Liver (tissue), 9 donors: ENCODE results near the gene SLC12A8. TPM values are rescaled to one million over a fixed set of nuclear protein-coding genes. Genes with fewer than 3 reads are reported as not detected.

Experiments used
- DNase-seq: peaks from one replicate; pipeline ENCODE4 v3.0.0-alpha.2; 2017; ENCODE audit warnings: low spot score
- H3K27ac ChIP-seq, 2 donors: one replicate each; pipeline ENCODE4 v1.7.0; 2013; ENCODE audit warnings: inconsistent platforms in 2 of 2, low read length in 2 of 2, control low read depth in 1 of 2, low read depth in 1 of 2, mild to moderate bottlenecking in 1 of 2
- H3K27me3 ChIP-seq, 4 donors: one replicate each; pipeline versions ENCODE4 v1.6.1 to v1.7.0; 2013; ENCODE audit warnings: low read length in 3 of 4, inconsistent platforms in 1 of 4, mild to moderate bottlenecking in 1 of 4, moderate library complexity in 1 of 4; ENCODE audit not compliant: control insufficient read depth in 4 of 4, insufficient read depth in 4 of 4
- H3K36me3 ChIP-seq, 4 donors: one replicate each; pipeline versions ENCODE4 v1.6.1 to v1.7.0; 2013; ENCODE audit warnings: low read length in 3 of 4, mild to moderate bottlenecking in 3 of 4, low read depth in 1 of 4, moderate library complexity in 1 of 4; ENCODE audit not compliant: control insufficient read depth in 4 of 4, insufficient read depth in 3 of 4
- H3K4me1 ChIP-seq, 4 donors: one replicate each; pipeline versions ENCODE4 v1.6.1 to v1.7.0; 2013; ENCODE audit warnings: low read length in 3 of 4, mild to moderate bottlenecking in 3 of 4, moderate library complexity in 1 of 4; ENCODE audit not compliant: control insufficient read depth in 4 of 4, insufficient read depth in 4 of 4
- H3K4me3 ChIP-seq, 3 donors: one replicate each; pipeline versions ENCODE4 v1.6.1 to v1.7.0; 2013; ENCODE audit warnings: low read length in 3 of 3, control low read depth in 1 of 3, low read depth in 1 of 3, mild to moderate bottlenecking in 1 of 3
- H3K9ac ChIP-seq, 2 donors: one replicate each; pipeline ENCODE4 v1.7.0; 2013; ENCODE audit warnings: low read length in 2 of 2, mild to moderate bottlenecking in 2 of 2, moderate library complexity in 2 of 2, control low read depth in 1 of 2, low read depth in 1 of 2
- H3K9me3 ChIP-seq, 4 donors: one replicate each; pipeline versions ENCODE4 v1.6.1 to v1.7.0; 2013; ENCODE audit warnings: low read length in 3 of 4; ENCODE audit not compliant: control insufficient read depth in 4 of 4
- FOXA1 ChIP-seq: IDR thresholded peaks from 2 replicates; pipeline ENCODE4 v1.6.1; 2016; ENCODE audit warnings: antibody characterized with exemption
- FOXA2 ChIP-seq: IDR thresholded peaks from 2 replicates; pipeline ENCODE4 v1.6.1; 2016; ENCODE audit warnings: antibody characterized with exemption
- GABPA ChIP-seq, 2 donors: IDR thresholded peaks in 1 of 2; conservative IDR thresholded peaks in 1 of 2; 2 replicates each; pipeline ENCODE4 v1.6.1; 2016; ENCODE audit warnings: antibody characterized with exemption in 2 of 2, mild to moderate bottlenecking in 1 of 2, moderate library complexity in 1 of 2
- HNF4A ChIP-seq, 2 donors: conservative IDR thresholded peaks; 2 replicates each; pipeline ENCODE4 v1.6.1; 2016; ENCODE audit warnings: antibody characterized with exemption in 2 of 2, mild to moderate bottlenecking in 2 of 2
- HNF4G ChIP-seq: IDR thresholded peaks from 2 replicates; pipeline ENCODE4 v1.6.1; 2016; ENCODE audit warnings: antibody characterized with exemption
- JUND ChIP-seq, 2 donors: IDR thresholded peaks; 2 replicates each; pipeline ENCODE4 v1.6.1; 2016; ENCODE audit warnings: antibody characterized with exemption in 2 of 2
- NR2F2 ChIP-seq: IDR thresholded peaks from 2 replicates; pipeline ENCODE4 v1.6.1; 2016; ENCODE audit warnings: antibody characterized with exemption
- RAD21 ChIP-seq, 2 donors: IDR thresholded peaks; 2 replicates each; pipeline ENCODE4 v1.6.1; 2016; ENCODE audit warnings: antibody characterized with exemption in 2 of 2, mild to moderate bottlenecking in 2 of 2
- RXRA ChIP-seq, 2 donors: IDR thresholded peaks; 2 replicates each; pipeline ENCODE4 v1.6.1; 2017 to 2018; ENCODE audit warnings: antibody characterized with exemption in 2 of 2, mild to moderate bottlenecking in 1 of 2
- SP1 ChIP-seq: IDR thresholded peaks from 2 replicates; pipeline ENCODE4 v1.6.1; 2018; ENCODE audit warnings: antibody characterized with exemption, mild to moderate bottlenecking
- TAF1 ChIP-seq: conservative IDR thresholded peaks from 2 replicates; pipeline ENCODE4 v1.6.1; 2016; ENCODE audit warnings: antibody characterized with exemption, mild to moderate bottlenecking
- YY1 ChIP-seq: IDR thresholded peaks from 2 replicates; pipeline ENCODE4 v1.6.1; 2016; ENCODE audit warnings: antibody characterized with exemption, mild to moderate bottlenecking
- WGBS: extraction: QIAGEN DNeasy Blood & Tissue Kit; methylation state at CpG from one replicate; pipeline ENCODE4 v1.1.7; 2013; 5-methylcytosine and 5-hydroxymethylcytosine counted together
- polyA plus RNA-seq, 2 donors: library from polyadenylated mRNA; stranded (reverse) in 1 of 2; unstranded in 1 of 2; fragments of 200-250 nt in 1 of 2; fragments of >200 nt in 1 of 2; fragmentation: Nextera tagmentation in 1 of 2; extraction: Ambion mirVana in 1 of 2; gene quantifications; one replicate each; pipeline versions ENCODE4 v1.2.1 to v1.2.3, GENCODE V29; 2013 to 2015
- total RNA-seq, 2 donors: library from RNA; depleted of rRNA; stranded (reverse); fragments of >200 nt; gene quantifications; one replicate each; pipeline ENCODE4 v1.2.3, GENCODE V29; 2014
- TF ChIP-seq, protein P1 (sequence below): IDR thresholded peaks from 2 replicates; pipeline ENCODE4 v1.6.1; 2016; ENCODE audit warnings: antibody characterized with exemption
- TF ChIP-seq, protein P2 (sequence below): IDR thresholded peaks from 2 replicates; pipeline ENCODE4 v1.6.1; 2016; ENCODE audit warnings: antibody characterized with exemption
- TF ChIP-seq, protein P3 (sequence below): fragments of 150-350 bp; IDR thresholded peaks from 2 replicates; pipeline ENCODE4 v1.5.1; 2017; ENCODE audit warnings: improper control_type of control experiment, low read depth, low read length; ENCODE audit not compliant: missing input control
- TF ChIP-seq, protein P4 (sequence below): IDR thresholded peaks from 2 replicates; pipeline ENCODE4 v1.6.1; 2016; ENCODE audit warnings: antibody characterized with exemption
- TF ChIP-seq, protein P5 (sequence below): IDR thresholded peaks from 2 replicates; pipeline ENCODE4 v1.6.1; 2016; ENCODE audit warnings: antibody characterized with exemption, mild to moderate bottlenecking
- donor health status: healthy.
- donor health status: healthy.
- donor health status: healthy.
- donor health status: healthy.
- donor health status: healthy.

SLC12A8 gene
- total and polyA plus RNA-seq, 4 donors = 2.7 to 20.3 (median 5.5) TPM

DNA sequence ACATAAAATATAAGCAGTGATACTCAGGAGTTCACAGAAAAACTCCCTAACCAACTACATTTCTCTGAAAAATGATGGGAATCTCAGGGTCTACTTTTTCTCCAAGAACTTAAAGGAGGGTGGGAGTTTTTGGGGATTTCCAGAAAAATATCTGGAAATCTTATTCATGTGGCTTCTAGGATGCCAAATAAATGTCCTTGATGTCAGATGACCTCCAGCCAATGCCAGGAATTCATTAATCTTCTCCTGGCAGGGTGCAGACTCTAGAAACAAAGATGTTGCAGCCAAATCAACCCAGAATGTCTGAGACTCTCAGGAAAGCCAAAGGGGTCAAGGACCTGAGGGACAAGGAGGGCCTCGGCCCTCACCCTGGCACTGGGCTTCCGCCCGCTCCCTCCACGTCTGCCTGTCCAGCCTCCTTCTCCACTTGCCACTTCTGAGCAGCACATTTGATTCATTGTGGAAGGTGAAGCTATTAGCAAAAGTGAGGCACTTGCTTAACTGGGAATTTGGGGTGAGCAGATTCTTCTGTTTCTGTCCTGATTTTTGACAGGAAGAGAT is 94.8 kb downstream of the SLC12A8 start (continued):
- TF ChIP-seq, protein P1, sequence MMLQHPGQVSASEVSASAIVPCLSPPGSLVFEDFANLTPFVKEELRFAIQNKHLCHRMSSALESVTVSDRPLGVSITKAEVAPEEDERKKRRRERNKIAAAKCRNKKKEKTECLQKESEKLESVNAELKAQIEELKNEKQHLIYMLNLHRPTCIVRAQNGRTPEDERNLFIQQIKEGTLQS = no peak
- TF ChIP-seq HNF4A (conservative IDR thresholded peaks at IDR 0.05) = no peak

DNA sequence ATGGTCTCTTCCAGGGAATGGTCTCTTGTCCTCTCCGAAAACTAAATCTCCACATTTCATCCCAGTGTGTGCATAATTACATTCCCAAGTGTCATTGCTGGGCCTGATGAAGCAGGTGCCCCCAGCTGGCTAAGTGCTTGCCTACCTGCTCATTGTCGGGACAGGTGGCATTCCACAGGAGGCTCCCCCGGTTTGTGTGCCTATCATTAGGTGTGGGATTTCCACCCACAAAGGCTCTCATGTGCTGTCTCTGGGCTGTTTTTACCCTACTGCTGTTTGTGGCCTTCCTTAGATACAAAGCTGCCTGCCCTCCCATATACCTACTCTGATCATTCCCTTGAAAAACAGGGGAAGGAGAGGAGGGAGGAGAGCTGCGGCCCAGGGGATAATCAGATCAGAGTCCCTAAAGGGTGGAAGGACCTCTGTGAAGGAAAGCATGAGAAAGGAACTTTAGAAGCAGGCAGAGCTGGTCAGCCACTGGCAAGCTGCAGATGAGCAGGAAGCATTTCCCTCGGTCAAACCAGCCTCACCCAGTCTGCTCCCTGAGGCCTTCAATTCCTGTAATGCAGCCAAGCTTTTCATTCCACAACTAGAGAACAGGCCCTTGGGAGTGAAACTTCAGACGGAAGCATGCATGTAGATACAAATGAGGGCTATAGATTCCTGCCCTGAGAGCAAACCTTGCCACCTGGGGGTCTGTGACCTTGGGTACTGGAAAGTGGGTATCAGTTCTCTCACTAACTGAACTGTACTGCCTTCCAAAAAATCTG is 96.1 kb downstream of the SLC12A8 start:
- 68% methylated on average over 6 of the region's 6 CpGs for WGBS
- Histone ChIP-seq H3K27ac (no peak overlapping the region), H3K4me3 (no peak overlapping the region), H3K4me1 (peaks cover 0 to 5% (median 1%) of the 10 kb centered on the region in 4 donors), H3K36me3 (no peaks in the 10 kb centered on the region), H3K9me3 (no peaks in the 10 kb centered on the region), H3K27me3 (no peaks in the 10 kb centered on the region), H3K9ac (no peak overlapping the region)
- no peak for DNase-seq
- TF ChIP-seq HNF4G (no peak), FOXA1 (no peak), RAD21 (IDR thresholded peaks at IDR 0.05) (peak in 1 of 2 donors; percentile 21)
- TF ChIP-seq, protein P1 = no peak

DNA sequence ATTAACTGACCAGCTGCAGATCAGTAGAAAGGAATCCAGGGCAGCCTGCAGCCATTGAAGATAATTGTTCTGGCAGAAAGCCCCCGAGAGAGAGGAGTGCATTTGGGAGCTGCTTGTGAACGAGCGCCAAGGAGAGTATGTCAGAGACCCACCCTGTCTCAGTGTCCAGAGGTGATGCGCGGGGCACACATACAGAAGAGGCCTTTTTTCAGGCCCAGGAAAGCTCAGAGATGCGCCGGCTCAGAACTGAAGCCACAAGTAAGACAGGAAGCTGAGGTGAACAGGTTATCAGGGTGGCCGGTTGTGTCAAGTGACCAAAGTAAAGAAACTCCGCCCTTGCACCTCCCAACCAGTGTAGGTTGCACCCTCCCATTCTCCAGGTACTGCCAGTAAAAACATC is 96.9 kb downstream of the SLC12A8 start:
- WGBS = 77% methylated on average over 9 of the region's 9 CpGs
- Histone ChIP-seq H3K27ac (no peak overlapping the region), H3K9ac (no peak overlapping the region), H3K4me1 (peaks cover 0 to 5% (median 1%) of the 10 kb centered on the region in 4 donors), H3K4me3 (no peak overlapping the region), H3K27me3 (no peaks in the 10 kb centered on the region), H3K36me3 (no peaks in the 10 kb centered on the region), H3K9me3 (no peaks in the 10 kb centered on the region)
- TF ChIP-seq HNF4A (conservative IDR thresholded peaks at IDR 0.05) = no peak
- TF ChIP-seq JUND (IDR thresholded peaks at IDR 0.05) = no peak
- peak; percentile 22 for TF ChIP-seq NR2F2
- no peak for TF ChIP-seq RXRA (IDR thresholded peaks at IDR 0.05)
- TF ChIP-seq, protein P2, sequence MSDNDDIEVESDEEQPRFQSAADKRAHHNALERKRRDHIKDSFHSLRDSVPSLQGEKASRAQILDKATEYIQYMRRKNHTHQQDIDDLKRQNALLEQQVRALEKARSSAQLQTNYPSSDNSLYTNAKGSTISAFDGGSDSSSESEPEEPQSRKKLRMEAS = no peak
- DNase-seq = no peak

DNA sequence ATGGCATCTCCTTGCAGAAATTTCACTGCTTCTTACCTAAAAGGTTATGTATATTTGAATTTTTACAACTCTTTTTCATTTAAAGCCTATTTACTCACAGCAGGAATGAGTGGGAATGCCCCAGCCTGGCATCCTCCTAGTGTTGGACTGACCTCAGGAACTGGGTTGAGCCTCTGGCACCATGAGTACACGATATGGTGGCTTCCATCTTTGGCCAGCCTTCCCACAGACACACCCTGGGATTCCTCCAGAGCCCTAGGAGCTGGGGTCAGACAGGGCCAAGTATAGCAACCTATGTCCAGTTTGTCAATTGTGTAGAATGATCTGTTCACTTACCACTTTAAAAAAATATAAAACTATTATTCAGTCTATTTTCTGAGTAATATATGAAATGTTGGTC is 99.6 kb downstream of the SLC12A8 start:
- WGBS = 89% methylated on average over 1 of the region's 1 CpG
- Histone ChIP-seq H3K9ac (no peak overlapping the region), H3K4me3 (no peak overlapping the region), H3K27ac (no peak overlapping the region), H3K27me3 (no peaks in the 10 kb centered on the region), H3K4me1 (peaks cover 0 to 5% (median 1%) of the 10 kb centered on the region in 4 donors), H3K36me3 (no peaks in the 10 kb centered on the region), H3K9me3 (no peaks in the 10 kb centered on the region)
- DNase-seq = no peak
- TF ChIP-seq TAF1 (no peak), FOXA2 (no peak), NR2F2 (no peak), RXRA (IDR thresholded peaks at IDR 0.05) (no peak), SP1 (no peak), RAD21 (IDR thresholded peaks at IDR 0.05) (no peak), HNF4A (conservative IDR thresholded peaks at IDR 0.05) (no peak), JUND (IDR thresholded peaks at IDR 0.05) (no peak), GABPA (IDR thresholded peaks at IDR 0.05 in 1 of 2, conservative IDR thresholded peaks at IDR 0.05 in 1 of 2) (no peak), YY1 (no peak), HNF4G (no peak)
- TF ChIP-seq, protein P3, sequence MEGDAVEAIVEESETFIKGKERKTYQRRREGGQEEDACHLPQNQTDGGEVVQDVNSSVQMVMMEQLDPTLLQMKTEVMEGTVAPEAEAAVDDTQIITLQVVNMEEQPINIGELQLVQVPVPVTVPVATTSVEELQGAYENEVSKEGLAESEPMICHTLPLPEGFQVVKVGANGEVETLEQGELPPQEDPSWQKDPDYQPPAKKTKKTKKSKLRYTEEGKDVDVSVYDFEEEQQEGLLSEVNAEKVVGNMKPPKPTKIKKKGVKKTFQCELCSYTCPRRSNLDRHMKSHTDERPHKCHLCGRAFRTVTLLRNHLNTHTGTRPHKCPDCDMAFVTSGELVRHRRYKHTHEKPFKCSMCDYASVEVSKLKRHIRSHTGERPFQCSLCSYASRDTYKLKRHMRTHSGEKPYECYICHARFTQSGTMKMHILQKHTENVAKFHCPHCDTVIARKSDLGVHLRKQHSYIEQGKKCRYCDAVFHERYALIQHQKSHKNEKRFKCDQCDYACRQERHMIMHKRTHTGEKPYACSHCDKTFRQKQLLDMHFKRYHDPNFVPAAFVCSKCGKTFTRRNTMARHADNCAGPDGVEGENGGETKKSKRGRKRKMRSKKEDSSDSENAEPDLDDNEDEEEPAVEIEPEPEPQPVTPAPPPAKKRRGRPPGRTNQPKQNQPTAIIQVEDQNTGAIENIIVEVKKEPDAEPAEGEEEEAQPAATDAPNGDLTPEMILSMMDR = no peak
- TF ChIP-seq, protein P4, sequence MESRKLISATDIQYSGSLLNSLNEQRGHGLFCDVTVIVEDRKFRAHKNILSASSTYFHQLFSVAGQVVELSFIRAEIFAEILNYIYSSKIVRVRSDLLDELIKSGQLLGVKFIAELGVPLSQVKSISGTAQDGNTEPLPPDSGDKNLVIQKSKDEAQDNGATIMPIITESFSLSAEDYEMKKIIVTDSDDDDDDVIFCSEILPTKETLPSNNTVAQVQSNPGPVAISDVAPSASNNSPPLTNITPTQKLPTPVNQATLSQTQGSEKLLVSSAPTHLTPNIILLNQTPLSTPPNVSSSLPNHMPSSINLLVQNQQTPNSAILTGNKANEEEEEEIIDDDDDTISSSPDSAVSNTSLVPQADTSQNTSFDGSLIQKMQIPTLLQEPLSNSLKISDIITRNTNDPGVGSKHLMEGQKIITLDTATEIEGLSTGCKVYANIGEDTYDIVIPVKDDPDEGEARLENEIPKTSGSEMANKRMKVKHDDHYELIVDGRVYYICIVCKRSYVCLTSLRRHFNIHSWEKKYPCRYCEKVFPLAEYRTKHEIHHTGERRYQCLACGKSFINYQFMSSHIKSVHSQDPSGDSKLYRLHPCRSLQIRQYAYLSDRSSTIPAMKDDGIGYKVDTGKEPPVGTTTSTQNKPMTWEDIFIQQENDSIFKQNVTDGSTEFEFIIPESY = no peak
- TF ChIP-seq, protein P5, sequence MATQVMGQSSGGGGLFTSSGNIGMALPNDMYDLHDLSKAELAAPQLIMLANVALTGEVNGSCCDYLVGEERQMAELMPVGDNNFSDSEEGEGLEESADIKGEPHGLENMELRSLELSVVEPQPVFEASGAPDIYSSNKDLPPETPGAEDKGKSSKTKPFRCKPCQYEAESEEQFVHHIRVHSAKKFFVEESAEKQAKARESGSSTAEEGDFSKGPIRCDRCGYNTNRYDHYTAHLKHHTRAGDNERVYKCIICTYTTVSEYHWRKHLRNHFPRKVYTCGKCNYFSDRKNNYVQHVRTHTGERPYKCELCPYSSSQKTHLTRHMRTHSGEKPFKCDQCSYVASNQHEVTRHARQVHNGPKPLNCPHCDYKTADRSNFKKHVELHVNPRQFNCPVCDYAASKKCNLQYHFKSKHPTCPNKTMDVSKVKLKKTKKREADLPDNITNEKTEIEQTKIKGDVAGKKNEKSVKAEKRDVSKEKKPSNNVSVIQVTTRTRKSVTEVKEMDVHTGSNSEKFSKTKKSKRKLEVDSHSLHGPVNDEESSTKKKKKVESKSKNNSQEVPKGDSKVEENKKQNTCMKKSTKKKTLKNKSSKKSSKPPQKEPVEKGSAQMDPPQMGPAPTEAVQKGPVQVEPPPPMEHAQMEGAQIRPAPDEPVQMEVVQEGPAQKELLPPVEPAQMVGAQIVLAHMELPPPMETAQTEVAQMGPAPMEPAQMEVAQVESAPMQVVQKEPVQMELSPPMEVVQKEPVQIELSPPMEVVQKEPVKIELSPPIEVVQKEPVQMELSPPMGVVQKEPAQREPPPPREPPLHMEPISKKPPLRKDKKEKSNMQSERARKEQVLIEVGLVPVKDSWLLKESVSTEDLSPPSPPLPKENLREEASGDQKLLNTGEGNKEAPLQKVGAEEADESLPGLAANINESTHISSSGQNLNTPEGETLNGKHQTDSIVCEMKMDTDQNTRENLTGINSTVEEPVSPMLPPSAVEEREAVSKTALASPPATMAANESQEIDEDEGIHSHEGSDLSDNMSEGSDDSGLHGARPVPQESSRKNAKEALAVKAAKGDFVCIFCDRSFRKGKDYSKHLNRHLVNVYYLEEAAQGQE = no peak
